Fibroblast of mammary gland (primary cell): ENCODE results near the gene EHD1.

Source experiments
- DNase-seq: peaks from one replicate; pipeline ENCODE4 v3.0.0-alpha.2; 2010; ENCODE audit warnings: low read depth
- H3K4me3 ChIP-seq: 2 replicates; pipeline ENCODE4 v1.5.1; 2011; ENCODE audit warnings: low read depth, mild to moderate bottlenecking, low read length, moderate library complexity; ENCODE audit not compliant: control insufficient read depth
- CTCF ChIP-seq: conservative IDR thresholded peaks from 2 replicates; pipeline ENCODE4 v1.5.1; 2011; ENCODE audit warnings: low read depth, low read length, inconsistent platforms; ENCODE audit not compliant: control insufficient read depth, insufficient read depth

The EHD1 gene

GRCh38 chr11:64853709-64854108, 24.7 kb downstream of the EHD1 start:
- TF ChIP-seq CTCF, result no peak
- no peak for DNase-seq
- no peak overlapping the region for H3K4me3 ChIP-seq

- DNase-seq, result no peak
- H3K4me3 ChIP-seq, result no peak overlapping the region
- TF ChIP-seq CTCF, result no peak
These were observed 25.5 kb downstream of the EHD1 start for GRCh38 chr11:64852804-64853509.

GRCh38 chr11:64851831-64852351, 26.5 kb downstream of the EHD1 start:
- H3K4me3 ChIP-seq, result no peak overlapping the region
- DNase-seq, result no peak
- no peak for TF ChIP-seq CTCF

GRCh38 chr11:64850979-64851567, 27.3 kb downstream of the EHD1 start:
- no peak for DNase-seq
- TF ChIP-seq CTCF, result no peak
- H3K4me3 ChIP-seq, result no peak overlapping the region

GRCh38 chr11:64849598-64850356, 28.6 kb downstream of the EHD1 start:
- TF ChIP-seq CTCF, result no peak
- DNase-seq, result peak; percentile 50
- H3K4me3 ChIP-seq, result no peak overlapping the region

GRCh38 chr11:64848826-64849597, 29.4 kb downstream of the EHD1 start:
- TF ChIP-seq CTCF, result no peak
- no peak for DNase-seq
- H3K4me3 ChIP-seq, result no peak overlapping the region
